ENCODE measurements around the gene ZC3H18. TPM values are rescaled to one million over a fixed set of nuclear protein-coding genes. Genes with fewer than 3 reads are reported as not detected.
A peak's percentile ranks its signal among the peaks of the same experiment; 100 is the strongest.

Gene ZC3H18
- total RNA-seq, 1 donor from 2014 or later, result 88.5 TPM

DNA sequence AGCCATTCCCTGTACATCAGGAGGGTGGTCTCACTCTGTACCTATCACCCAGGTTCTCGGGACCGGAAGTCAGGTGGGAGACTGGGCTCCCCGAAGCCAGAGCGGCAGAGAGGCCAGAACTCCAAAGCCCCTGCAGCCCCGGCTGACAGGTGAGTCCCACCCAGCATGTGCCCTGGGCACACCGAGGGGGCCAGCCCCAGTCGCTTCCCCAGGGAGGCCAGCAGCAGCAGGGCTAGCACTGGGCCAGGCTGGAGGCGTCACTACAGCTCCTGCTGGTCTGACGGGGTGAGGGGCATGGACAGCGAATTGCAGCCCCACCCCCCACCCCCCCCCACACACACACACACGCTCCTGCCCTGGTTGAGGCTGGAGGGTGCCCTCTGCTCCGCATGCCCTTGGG, 60.2 kb downstream of the ZC3H18 start:
- no peaks in the 10 kb centered on the region for H3K36me3 Mint-ChIP-seq (ENCODE audit: low read depth)
- no peak for TF ChIP-seq CTCF (conservative IDR thresholded peaks at IDR 0.05)
- peaks cover 4% of the 10 kb centered on the region for H3K27me3 Mint-ChIP-seq (ENCODE audit: low read depth)
- no peak overlapping the region for H3K4me3 Mint-ChIP-seq
- no peaks in the 10 kb centered on the region for H3K9me3 Mint-ChIP-seq
- H3K27ac Mint-ChIP-seq (ENCODE audit: unreplicated experiment), result no peak overlapping the region
- H3K4me1 Mint-ChIP-seq, result peaks cover 4% of the 10 kb centered on the region
- DNase-seq (ENCODE audit: low read depth, low spot score), result no peak

DNA sequence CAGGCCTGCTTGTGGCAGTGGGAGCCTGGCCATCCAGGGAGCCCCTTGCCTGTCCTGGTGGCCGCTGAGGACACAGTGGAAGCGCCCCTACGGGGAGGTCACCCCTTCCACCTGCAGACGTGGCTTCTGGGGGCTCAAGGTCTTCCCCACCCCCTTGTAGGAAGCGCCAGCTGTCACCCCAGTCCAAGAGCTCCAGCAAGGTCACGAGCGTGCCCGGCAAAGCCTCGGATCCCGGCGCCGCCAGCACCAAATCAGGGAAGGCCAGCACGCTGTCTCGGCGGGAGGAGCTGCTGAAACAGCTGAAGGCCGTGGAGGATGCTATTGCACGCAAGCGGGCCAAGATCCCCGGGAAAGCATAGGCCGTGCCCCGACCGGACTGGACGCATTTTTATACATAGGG, 60.7 kb downstream of the ZC3H18 start:
- Mint-ChIP-seq H3K9me3 (no peaks in the 10 kb centered on the region), H3K4me1 (peaks cover 4% of the 10 kb centered on the region), H3K27me3 (ENCODE audit: low read depth) (peaks cover 4% of the 10 kb centered on the region), H3K4me3 (no peak overlapping the region), H3K27ac (ENCODE audit: unreplicated experiment) (no peak overlapping the region), H3K36me3 (ENCODE audit: low read depth) (no peaks in the 10 kb centered on the region)
- TF ChIP-seq CTCF (conservative IDR thresholded peaks at IDR 0.05), result no peak
- DNase-seq (ENCODE audit: low read depth, low spot score), result no peak

GRCh38 chr16:88631384-88631783, 61.2 kb downstream of the ZC3H18 start:
- H3K36me3 Mint-ChIP-seq (ENCODE audit: low read depth), result no peaks in the 10 kb centered on the region
- H3K4me1 Mint-ChIP-seq, result peaks cover 4% of the 10 kb centered on the region
- DNase-seq (ENCODE audit: low read depth, low spot score), result no peak
- no peak overlapping the region for H3K27ac Mint-ChIP-seq (ENCODE audit: unreplicated experiment)
- no peak overlapping the region for H3K4me3 Mint-ChIP-seq
- peaks cover 4% of the 10 kb centered on the region for H3K27me3 Mint-ChIP-seq (ENCODE audit: low read depth)
- no peak for TF ChIP-seq CTCF (conservative IDR thresholded peaks at IDR 0.05)
- no peaks in the 10 kb centered on the region for H3K9me3 Mint-ChIP-seq

DNA sequence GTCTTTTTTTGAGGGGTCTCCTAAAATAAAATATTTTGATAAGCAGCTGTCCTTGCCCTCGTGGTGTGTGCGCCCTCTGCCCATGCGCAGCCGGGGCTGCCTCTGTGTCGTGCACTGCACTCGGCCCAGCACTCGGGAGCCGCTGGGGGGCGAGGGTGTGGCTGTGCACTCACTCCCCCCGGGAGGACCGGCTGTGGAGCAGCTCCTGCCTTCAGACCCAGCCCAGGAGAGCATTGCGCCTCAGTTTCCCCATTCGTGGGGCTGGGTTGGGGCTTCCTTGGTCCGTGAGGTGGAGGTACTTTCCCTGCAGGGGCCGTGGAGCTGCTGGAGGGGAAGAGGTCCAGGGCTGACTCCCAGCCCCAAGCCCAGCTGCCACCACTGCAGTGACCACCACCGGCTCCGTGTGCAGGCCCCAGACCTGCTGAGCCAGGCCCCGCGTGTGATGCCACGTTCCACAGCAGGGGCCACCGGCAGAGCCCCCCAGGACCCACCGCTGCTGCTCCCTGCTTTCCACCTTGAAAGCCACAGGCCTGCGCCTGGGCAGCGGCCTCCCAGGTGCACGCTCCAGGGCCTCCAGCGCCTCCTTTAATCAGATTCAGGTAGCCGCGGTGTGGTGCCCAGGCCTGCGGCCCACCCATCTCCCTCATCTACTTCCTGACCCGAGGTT, 61.9 kb downstream of the ZC3H18 start:
- no peak for TF ChIP-seq CTCF (conservative IDR thresholded peaks at IDR 0.05)
- Mint-ChIP-seq H3K4me1 (peaks cover 4% of the 10 kb centered on the region), H3K4me3 (no peak overlapping the region), H3K27ac (ENCODE audit: unreplicated experiment) (no peak overlapping the region), H3K36me3 (ENCODE audit: low read depth) (no peaks in the 10 kb centered on the region), H3K27me3 (ENCODE audit: low read depth) (peaks cover 5% of the 10 kb centered on the region), H3K9me3 (no peaks in the 10 kb centered on the region)
- DNase-seq (ENCODE audit: low read depth, low spot score), result no peak

- Mint-ChIP-seq H3K4me3 (peak overlapping the region; percentile 31), H3K27ac (ENCODE audit: unreplicated experiment) (no peak overlapping the region), H3K9me3 (no peaks in the 10 kb centered on the region), H3K27me3 (ENCODE audit: low read depth) (peaks cover 10% of the 10 kb centered on the region), H3K4me1 (peaks cover 4% of the 10 kb centered on the region), H3K36me3 (ENCODE audit: low read depth) (no peaks in the 10 kb centered on the region)
- no peak for TF ChIP-seq CTCF (conservative IDR thresholded peaks at IDR 0.05)
- no peak for DNase-seq (ENCODE audit: low read depth, low spot score)
These were observed 62.4 kb downstream of the ZC3H18 start for GRCh38 chr16:88632587-88632930.

All from neural crest cell (in vitro differentiated cells).